Measurements from ENCODE around the gene NTNG1.

Gene NTNG1

DNA sequence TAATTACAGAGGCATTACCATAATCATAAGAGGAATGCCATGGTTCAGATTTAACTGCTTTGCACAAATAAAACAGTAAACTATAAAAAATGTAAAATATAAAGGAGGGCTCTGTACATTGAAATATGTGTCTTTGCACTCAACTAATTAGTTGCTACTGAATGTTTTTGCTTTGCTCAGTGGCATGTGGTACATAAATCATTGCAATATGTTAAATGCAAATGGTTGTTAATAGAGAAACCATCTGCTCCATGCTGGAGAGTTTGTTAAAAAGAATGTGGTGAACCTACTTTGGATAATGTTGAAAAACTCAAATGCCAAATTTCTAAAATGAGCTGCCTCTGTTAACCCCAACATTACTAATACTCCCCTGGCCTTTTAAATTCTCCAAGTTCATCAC lies 201.5 kb downstream of the NTNG1 start:
- DNase-seq (ENCODE audit: low spot score) = no peak

- no peak for DNase-seq (ENCODE audit: low spot score)
Observed at GRCh38 chr1:107342768-107343167, 201.9 kb downstream of the NTNG1 start.

- no peak for DNase-seq (ENCODE audit: low spot score)
Observed at GRCh38 chr1:107343601-107344000, 202.8 kb downstream of the NTNG1 start.

- no peak for DNase-seq (ENCODE audit: low spot score)
Observed at GRCh38 chr1:107344268-107344760, 203.5 kb downstream of the NTNG1 start.

- no peak for DNase-seq (ENCODE audit: low spot score)
Observed at GRCh38 chr1:107344836-107345235, 204.0 kb downstream of the NTNG1 start.

GRCh38 chr1:107352850-107353249 lies 212.0 kb downstream of the NTNG1 start:
- DNase-seq (ENCODE audit: low spot score) = no peak

- DNase-seq (ENCODE audit: low spot score) = no peak
Observed at GRCh38 chr1:107357376-107357775, 216.5 kb downstream of the NTNG1 start.

- peak; percentile 39 for DNase-seq (ENCODE audit: low spot score)
Observed at GRCh38 chr1:107358619-107359327, 217.9 kb downstream of the NTNG1 start.

GRCh38 chr1:107359472-107360241 lies 218.8 kb downstream of the NTNG1 start:
- DNase-seq (ENCODE audit: low spot score) = peak; percentile 50

- DNase-seq (ENCODE audit: low spot score) = no peak
Observed at GRCh38 chr1:107362468-107363140, 221.8 kb downstream of the NTNG1 start.

GRCh38 chr1:107363154-107363553 lies 222.3 kb downstream of the NTNG1 start:
- DNase-seq (ENCODE audit: low spot score) = no peak

DNA sequence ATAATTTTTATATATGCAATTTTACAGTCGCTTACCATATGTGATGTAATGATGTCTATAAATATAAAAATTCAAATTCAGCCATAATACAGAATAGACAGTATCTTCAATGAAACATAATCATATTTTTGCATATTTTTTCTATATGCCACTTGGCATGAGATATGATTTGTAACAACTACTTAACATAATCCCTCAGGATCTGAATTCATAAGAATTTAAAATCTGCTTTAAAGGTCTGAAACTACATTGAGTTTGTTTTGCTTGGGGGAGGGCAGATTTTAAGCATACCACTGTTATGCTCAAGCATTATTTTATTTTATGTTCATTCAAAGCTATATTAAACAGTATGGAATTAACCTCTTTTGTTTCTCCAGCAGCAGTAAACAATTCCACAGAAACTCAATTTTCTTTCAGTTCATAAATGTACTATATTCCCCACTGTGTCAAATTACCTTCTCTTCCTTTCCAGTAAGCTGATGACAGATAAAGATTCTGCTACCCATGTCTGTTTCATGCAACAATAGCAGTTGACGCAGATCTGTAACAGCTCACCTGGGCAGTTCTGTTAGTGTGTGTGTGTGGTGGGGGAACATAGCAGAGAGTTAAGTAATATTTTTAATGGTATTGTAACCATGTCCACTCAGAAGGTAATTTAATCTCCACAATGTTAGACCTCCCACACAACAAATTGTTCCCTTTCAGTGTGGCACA lies 224.8 kb downstream of the NTNG1 start:
- no peak for DNase-seq (ENCODE audit: low spot score)

DNA sequence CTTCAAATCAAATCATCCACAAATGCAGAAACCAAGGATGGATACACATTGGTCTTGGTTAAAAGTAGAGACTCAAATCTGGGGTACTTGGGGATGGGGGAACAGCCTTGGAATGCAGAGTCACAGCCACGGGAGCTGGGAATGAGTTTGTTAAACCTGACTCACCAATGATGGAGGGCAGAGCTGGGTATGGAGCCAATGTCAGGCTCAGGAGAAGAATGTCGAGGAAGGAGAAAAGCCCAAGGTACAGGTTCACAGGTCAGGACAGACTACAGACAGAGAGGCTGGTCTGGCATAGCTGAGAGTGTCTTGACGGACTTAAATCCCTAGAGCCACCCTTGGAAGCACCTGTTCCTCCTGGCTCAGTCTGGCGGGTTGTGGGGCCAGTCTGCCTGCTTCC lies 237.6 kb downstream of the NTNG1 start:
- no peak for DNase-seq (ENCODE audit: low spot score)

GRCh38 chr1:107378866-107379265 lies 238.0 kb downstream of the NTNG1 start:
- no peak for DNase-seq (ENCODE audit: low spot score)

GRCh38 chr1:107379826-107380225 lies 239.0 kb downstream of the NTNG1 start:
- DNase-seq (ENCODE audit: low spot score) = no peak

DNA sequence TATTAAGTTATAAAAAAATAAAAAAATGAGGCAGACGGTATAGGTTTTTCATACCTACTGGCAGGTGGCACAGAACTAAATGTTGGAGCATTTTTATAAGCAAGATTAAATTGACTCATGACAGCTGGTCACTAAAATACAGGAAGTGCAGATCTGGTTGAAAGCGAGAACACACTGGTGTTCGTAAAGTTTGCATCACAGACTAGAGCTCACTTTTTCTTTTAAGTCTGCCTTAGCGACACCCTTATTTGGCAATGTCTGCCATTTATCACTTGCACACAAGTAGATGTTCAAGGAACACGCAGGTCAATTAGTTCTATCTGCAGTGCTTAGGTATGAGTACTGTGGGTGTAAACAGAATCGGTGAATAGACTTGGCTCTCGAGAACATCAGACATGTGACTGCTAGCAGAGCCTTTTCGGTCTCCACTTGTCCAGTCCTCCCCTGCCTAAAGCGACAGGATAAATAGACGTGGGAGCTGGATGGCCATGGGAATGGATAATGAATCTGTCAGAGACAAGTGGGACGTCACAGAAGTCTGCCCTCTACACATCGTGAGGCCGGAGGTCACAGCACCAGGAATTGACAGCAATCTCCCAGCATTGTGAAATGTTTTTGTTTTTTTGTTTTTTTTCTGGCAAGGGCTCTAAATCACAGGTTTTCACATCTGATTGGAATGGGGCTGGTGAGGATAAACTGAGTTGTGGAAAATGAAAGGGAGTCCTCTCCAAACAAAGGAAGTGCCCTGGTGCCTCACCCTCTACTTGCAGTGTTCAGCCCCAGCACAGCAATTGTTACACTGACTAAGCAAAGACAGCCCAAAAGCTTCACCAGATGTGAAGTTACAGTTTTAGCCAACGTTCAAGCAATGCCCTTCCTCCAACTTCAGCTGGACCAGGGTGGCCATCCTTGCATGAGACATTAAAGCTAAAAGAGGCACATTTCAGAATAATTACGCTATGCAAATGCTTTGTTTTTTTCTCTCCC lies 248.9 kb downstream of the NTNG1 start:
- DNase-seq (ENCODE audit: low spot score) = no peak

DNA sequence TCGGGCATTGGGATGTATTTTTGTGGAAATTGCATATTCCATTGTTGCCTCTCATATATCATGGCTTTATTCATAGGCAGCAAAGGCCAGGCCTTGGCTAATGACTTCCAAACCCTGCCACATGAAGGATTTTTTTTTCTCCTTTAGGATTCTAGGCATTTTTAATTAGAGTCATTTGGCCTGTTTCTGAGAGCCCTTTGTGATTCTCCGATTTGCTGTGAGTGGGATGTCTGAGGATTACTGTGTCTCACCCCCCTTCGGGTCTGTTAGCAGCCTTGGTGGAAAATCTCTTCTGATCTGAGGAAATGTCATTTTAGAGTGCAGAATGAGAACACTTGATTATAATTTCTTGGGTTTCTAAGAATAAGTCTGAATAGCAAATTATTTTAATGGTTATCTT lies 253.5 kb downstream of the NTNG1 start:
- DNase-seq (ENCODE audit: low spot score) = no peak

- DNase-seq (ENCODE audit: low spot score) = no peak
Observed at GRCh38 chr1:107401704-107402103, 260.9 kb downstream of the NTNG1 start.

- DNase-seq (ENCODE audit: low spot score) = no peak
Observed at GRCh38 chr1:107404756-107405155, 263.9 kb downstream of the NTNG1 start.

GRCh38 chr1:107405236-107405635 lies 264.4 kb downstream of the NTNG1 start:
- no peak for DNase-seq (ENCODE audit: low spot score)

DNA sequence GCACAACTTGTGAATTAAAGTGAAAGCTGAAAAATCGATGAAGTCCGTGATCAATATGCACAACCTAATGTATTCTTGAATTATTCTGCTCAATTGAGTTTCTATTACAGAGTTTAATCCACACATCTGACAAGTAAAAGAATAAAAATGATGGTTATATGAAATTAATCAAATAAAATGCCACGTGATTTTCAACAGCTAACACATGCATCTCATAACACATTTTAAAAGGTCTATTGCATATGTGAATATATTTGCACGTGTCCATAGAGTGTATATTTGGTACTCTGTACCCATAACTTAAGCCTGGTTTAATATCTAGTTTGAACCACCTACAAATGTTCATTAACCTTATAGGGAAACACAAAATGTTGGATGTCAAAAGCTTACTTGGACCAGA lies 266.2 kb downstream of the NTNG1 start:
- DNase-seq (ENCODE audit: low spot score) = no peak

Data from NAMALWA (cell line).